HG03175 (cell line): ENCODE results near the gene P2RY6.
"Not testable (repeated sequence)": the region's sequence is repeated elsewhere in the genome, so short reads cannot be mapped to it uniquely, and the experiment has no call there.

Experiments used
- ATAC-seq: cut with Tn5 transposase; IDR thresholded peaks from one replicate; pipeline ENCODE4 v1.9.1; 2021; ENCODE audit warnings: mild to moderate bottlenecking, moderate library complexity; ENCODE audit not compliant: unreplicated experiment

The P2RY6 gene

DNA sequence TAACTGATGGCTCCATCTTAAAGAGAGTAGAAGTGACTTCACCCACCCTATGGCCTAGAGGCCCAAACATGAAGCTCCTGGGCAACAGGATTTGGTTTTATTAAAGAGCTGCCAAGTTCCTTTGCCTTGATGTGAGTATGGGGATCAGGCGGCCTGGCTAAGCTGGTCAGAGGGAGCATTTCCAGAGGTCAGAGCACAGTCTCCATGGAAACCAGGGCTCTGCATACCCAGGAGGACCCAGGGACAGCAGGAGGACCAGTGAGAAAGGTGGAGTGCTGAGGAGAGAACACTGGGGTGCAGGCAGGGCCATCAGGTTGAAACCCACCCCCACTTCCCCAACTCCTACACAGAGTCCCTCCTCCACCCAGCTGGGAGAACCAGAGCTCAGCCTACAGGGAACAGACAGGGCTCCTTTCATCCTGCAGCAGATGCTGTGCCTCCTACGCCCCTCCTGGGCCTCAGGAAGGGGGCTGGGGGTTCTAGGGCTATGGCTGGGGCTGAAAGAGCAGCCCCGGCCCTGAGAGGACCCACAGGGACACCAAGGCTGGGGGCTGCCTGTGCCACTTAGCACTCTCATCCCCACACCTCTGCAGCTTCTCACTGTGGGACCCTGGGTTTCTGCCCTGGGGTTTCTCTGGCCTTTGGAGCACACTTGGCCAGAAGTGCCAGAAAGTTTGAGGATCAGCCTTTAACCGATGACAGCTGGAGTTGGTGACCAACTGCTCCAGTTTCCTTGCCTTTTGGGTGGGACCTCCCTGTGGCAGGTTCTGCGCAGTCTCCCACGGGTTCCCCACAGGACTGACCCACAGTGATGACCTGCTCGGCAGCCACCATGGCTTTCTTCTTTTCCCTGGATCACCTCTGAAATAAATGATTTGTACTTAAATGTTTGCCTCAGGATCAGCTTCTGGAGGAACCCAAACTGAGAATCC is 13.8 kb upstream of the P2RY6 start:
- ATAC-seq: no peak

- no peak for ATAC-seq
These were observed 12.6 kb upstream of the P2RY6 start for GRCh38 chr11:73259406-73260126.

- no peak for ATAC-seq
These were observed 12.0 kb upstream of the P2RY6 start for GRCh38 chr11:73260127-73260457.

DNA sequence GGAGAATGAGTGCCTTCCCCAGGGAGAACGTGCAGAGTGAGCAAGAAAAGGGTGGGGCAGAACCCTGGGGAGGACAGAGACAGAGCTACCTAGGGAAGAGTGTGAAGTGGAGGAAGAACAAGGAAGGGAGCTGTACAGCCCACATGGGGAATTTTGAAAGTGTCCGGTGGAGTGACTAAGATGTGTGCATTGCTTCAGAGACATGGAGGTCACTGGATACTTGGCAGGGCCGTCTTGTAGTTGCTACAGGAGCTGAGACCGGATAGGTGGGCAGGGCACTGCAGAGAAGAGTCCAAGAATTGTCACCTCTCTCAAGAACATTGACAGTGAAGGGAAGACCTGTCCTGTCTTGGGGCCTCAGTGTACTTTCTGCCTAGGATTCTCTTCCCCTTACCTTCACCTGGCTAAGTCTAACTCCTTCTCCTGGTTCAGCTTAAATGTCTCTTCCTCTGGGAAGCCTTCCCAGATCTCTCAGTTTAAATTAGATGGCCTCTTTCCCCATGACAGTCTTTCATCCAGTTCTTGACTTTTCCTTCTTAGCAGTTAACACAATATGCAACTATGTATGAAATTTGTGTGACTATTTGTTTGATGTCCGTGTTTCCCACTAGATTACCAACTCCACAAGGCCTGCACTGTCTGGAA is 9.2 kb upstream of the P2RY6 start:
- no peak for ATAC-seq

GRCh38 chr11:73263640-73264039 is 8.5 kb upstream of the P2RY6 start:
- no peak for ATAC-seq

DNA sequence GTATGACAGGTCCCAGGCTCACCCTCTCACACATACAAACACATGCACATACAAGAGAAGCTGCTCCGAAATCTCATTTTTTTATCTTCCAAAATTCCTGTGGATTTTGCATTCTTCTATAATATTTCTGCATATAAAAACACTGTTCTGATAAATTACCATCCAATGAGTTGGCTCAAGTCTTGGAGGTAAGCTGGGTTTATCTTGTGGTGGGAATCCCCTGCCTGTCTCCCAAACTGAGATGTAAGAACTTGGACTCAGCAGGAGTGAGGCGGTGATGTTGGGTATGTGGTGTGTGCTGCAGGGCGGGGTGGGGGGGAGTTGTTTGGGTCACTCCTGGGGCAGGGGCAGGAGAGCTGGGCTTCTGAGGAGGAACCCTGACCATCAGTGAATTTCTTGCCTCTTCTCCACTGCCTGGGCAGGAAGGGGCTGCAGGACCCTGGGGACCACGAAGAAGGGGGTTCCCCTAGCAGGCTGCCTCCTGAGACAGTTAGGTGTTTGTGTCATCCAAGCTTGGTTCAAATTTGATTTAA is 6.8 kb upstream of the P2RY6 start:
- no peak for ATAC-seq

DNA sequence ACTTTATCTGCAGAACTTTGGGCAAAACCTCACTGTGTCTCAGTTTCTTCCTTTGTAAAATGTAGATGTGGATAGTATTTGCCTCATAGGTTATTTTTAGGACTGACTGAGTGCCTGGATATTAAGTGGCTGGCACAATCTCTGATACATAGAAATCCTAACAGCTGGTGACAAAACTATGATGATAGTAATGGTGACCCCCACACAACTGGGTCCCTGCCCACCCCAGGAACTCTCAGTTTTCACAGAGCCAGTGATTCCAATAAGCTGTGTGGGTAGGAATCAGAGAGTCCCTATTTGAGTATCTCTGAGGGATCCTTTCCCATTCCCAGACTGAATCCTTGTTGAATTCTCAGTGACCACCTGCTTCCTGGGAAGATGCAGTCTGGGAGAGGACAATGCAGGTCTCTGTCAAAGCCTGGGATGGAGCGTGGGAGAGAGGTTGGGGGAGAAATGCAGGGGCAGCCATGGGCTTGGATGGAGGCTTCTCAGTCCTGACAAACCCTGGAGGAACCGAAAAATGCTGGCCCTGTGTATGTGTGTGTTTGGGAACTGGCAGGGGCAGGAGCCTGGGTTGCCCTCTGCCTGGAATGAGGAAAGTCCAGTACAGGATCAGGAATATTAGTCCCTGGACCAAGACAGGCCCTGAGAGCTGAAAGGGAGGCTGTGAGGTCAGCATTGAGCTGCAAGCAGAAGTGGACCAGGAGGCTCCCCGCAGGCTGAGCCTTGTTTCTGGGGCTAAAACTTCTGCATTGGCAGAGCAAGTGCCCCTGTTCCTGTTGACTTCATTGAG is 6.1 kb upstream of the P2RY6 start:
- no peak for ATAC-seq

- ATAC-seq: no peak
These were observed 5.5 kb upstream of the P2RY6 start for GRCh38 chr11:73266646-73267020.

DNA sequence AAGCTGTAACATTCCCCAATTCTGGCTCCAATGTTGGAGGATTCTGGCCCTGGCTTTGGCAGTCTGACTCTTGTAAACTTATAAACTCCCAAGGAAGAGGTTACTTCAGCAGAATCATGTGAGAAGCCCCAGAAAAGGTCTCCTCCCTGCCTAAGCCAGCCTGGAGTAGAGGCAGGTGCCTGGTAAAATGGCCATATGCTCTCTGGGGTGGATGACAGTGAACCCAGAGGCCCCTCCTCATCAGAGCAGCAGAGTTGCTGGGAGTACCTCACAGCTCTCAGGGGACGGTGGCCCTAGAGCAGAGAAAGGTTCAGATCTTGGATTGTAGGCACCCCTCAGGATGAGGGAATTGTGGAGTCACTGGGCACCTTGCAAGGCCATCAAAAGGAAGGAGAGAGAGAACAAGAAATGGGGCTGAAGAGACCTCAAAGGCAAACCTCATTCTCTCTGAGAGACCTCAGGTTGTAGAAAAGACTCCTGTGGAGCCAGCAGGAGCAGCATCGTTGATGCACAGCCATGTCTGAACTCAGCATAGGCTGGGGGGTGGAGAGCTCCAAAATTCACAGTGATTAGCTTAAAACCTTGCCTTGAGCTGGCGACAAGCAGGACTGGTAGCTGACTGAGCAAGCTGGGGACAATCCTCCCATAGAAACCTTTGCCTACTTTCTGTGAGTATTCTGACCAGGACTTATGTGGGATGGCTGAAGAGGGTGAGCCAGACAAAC is 4.9 kb upstream of the P2RY6 start:
- no peak for ATAC-seq

- no peak for ATAC-seq
These were observed 4.1 kb upstream of the P2RY6 start for GRCh38 chr11:73267906-73268540.

GRCh38 chr11:73268671-73269271 is 3.4 kb upstream of the P2RY6 start:
- ATAC-seq: no peak

- ATAC-seq: no peak
These were observed 2.6 kb upstream of the P2RY6 start for GRCh38 chr11:73269459-73270015.

DNA sequence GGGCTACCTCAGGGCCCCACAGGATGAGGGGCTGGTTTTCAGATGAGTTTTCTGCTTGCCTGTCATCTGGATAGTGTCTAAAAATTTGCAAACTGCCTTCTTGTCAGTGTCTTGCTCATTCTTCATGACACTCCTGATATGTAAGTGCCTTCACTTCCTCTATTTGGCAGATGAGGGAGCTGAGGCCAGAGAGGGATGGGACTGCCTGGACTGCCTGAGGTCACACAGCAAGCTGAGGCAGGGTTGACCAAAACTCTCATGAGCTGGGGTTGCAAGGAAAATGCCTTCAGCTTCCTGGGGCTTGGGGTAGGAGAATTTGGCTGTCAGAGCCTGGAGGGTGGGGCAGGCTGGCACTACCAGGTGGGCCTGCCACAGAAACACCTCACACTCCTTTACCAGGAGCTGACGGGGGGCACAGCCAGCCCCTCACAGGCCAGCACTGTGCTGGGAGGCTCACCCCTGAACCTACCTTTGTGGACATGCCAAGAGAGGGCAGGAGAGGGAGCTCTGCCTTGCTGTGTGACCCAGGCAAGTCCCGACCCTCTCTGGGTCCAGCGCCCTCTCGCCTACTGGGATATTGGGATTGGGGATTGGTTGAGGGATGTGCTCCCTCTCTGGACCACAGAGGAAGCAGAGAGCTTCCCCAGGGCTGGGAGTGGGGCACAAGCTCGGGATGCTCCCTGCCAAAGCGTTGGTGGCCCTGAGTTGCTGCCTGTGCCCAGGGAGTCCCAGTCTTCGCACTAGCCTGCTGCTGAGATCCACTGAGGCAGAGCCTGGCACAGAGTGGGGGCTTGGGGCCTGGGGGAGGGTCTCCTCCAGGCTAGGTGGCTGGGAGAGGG is 1.9 kb upstream of the P2RY6 start:
- ATAC-seq: no peak

- no peak for ATAC-seq
These were observed 1.2 kb upstream of the P2RY6 start for GRCh38 chr11:73270855-73271477.

- ATAC-seq: not testable (repeated sequence)
These were observed 666 bp upstream of the P2RY6 start for GRCh38 chr11:73271478-73271865.

GRCh38 chr11:73272680-73273038 is 521 bp downstream of the P2RY6 start:
- no peak for ATAC-seq

DNA sequence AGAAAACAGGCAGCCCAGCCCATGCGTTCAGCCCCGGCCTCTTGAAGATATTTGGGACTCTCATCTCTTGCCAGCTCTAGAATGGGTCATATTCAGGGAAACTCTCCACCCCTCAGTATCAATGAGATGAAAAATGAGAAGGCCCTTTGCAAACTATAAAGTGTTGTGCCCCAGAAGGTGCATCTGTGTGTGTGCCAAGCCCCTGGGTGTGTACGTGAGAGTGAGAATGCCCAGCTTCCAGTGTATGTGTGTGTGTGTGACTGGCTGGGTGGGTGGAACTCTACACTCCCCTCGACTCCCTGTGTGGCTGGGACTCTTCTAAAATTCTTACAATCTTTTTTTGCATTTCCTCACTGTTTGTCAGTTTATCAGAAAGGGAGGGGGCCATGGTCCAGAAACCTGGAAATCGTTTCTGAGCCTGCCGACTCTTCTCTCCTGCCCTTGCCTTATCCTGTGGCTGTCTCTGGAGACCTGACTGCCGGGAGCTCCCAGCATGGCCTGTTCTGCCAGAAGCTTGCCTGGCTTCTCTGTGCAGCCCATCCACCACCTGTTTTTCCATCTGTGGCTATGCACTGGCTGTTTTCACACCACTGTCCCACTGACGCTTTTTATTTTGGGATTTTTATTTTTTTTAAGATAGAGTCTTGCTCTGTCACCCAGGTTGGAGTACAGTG is 1.2 kb downstream of the P2RY6 start:
- no peak for ATAC-seq
